NCI-H2196 treated with DMSO at 0.1 percent for 48 hours (cell line): ENCODE measurements around the gene ITPRIPL2.
A peak's percentile ranks its signal among the peaks of the same experiment; 100 is the strongest.

Experiments used
- DNase-seq: peaks from one replicate; lab custom pipeline; 2025; ENCODE audit not compliant: unreplicated experiment; lab: John Stamatoyannopoulos, UW

Gene ITPRIPL2

DNA sequence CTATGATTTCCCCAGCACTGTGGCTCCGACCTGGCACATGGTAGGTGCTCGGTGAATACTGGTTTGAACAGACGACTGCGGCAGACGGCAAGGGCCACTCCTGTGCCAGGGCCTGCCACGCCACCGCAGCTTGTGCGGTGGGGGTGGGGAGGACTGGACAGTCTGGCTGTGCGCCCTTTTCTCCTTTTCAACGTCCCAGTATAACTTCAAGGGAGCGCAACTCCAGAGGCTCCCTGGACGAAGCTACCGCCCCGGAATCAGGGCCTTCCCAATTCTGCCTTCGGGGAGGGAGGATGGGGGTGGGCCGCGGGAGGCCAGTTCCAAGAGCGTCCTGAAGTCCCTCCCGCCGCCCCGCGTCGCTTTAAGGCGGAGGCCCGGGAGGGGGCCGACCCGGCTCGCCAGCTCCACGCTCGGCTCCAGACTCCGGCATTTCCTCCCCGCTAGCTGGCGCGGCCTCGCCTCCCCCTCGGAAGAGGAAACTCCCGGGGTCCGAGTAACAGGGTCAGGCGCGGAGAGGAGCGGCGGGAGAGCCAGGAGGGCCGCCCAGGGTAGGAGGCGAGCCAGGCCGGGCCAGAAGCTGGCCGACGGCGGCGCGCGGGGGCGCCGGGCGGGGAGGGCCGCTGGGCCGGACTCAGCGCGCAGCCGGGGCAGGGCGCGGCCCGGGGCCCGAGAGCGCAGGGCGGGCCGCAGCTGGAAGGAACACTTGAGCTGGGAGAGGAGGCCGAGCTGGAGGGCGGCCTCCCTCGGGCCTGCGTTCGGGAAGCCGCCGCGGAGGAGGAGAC, at the start of gene ITPRIPL2:
Gene ITPRIPL2 (plus strand): TSS at position 388 of the 782 bp plus-strand sequence. CDS start 498 bp downstream, outside the sequence.
- peak; percentile 42 for DNase-seq

DNA sequence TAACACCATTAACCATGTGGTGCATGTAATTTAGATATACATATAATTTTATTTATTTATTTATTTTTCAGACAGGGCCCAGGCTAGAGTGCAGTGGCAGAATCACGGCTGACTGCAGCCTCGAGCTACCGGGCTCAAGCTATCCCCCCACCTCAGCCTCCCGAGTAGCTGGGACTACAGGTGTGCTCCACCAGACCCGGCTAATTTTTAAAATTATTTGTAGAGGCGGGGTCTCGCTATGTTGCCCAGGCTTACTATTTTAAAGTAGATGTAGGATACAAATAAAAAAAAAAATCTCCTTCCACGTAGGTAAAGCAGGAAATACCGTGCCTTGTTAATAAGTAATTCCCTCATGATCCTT, 46.8 kb upstream of the ITPRIPL2 start:
- no peak for DNase-seq

DNA sequence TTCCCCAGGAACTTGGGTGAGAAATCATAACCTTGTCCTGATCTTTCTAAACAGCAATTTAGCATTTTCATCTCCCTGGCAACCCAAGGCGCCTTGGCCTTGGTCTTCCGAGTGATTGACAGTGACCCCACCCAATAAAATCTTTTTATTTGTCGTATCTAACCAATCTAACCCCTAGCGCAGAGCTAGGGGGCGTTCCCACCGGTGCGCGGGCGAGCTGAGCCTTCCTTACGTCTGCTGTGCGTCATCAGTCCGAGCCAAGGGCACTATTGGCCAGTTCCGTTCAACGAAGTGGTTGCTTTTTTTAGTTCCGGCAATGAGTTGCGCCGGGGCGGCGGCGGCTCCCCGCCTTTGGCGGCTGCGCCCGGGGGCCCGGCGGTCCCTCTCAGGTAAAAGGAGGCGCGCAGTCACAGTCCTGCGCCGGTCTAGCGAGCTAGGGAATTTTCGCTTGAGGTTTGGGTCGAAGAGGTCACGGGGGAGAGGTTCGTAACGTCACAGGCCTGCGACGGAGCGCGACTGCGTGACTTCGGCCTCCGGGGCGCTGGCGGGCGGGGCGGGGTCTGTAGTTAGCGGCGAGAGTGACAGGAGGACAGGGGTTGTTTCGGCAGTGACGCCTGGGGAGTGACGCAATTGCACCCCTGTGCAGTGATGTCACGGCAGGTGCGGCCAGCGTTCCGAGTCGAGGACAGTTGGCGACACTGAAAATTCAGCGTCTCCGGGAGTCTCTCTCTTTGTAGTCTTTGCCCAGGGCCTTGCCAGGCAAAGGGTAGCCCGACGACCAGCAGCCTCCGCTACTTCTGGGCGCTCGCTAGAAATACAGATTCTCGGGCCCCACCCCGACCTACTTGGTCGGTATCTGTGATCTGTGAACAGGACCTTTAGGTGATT, 46.2 kb upstream of the ITPRIPL2 start, which contains the start of gene COQ7:
Gene COQ7 (plus strand): TSS at position 266 of the 888 bp plus-strand sequence. CDS start 51 bp downstream, at position 317.
- DNase-seq, result peak; percentile 98

DNA sequence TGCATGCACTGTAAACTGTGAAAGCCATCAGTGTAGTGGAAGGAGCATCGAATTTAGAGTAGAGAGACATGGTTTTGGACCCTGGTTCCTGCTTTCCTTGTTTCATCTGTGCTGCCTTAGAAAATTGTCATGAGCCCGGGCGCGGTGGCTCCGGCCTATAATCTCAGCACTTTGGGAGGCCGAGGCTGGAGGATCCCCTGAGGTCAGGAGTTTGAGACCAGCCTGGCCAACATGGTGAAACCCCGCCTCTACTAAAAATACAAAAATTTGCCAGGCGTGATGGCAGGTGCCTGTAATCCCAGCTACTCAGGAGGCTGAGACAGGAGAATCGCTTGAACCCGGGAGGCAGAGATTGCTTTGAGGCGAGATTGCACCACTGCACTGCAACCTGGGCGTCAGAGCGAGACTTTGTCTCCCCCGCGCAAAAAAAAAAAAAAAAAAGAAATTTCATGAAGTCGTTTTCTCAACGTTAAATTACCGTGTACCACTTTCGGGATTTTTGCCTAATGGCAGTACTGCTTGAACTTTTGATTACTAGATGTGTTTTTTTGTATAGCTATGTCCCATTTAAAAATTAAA, 45.4 kb upstream of the ITPRIPL2 start:
- no peak for DNase-seq

DNA sequence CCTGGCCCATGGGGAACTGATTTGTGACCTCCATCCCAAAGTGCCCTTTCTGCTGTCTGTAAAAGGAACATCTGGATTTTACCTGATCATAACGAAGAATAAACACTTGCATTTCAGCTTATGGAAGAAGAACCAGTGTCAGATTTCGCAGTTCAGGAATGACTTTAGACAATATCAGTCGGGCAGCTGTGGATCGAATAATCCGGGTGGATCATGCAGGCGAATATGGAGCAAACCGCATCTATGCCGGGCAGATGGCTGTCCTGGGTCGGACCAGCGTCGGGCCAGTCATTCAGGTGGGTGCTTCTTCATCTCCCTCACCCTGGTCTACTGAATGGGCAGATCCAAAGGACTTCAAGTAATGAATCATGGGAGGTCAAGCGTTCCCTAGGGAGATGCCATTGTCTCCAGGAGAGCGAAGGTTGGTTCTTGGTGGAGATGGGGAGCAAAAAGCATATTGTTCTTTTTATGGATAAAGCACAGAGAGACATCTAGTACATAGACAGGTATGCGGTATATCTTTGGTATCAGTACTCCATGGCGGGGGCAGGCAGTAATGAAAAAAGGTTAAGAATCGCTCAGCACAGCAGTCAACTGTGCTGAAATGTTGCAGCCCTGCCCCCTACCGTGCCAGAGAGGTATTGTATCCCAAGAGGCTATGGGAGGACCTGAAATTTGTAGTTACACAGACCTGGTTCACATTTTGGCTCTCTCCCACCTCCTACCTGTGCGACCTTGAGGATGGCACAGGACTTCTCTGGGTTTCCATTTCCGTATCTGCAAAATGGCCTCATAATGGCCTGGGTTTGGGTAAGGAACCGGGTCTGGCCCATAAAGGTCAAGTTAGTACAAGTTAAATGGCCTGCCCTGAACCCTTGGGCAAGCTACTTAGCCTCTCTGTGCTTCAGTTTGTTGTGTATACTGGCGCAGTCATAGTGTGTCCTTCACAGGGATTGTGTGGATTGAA, 41.7 kb upstream of the ITPRIPL2 start:
- no peak for DNase-seq

DNA sequence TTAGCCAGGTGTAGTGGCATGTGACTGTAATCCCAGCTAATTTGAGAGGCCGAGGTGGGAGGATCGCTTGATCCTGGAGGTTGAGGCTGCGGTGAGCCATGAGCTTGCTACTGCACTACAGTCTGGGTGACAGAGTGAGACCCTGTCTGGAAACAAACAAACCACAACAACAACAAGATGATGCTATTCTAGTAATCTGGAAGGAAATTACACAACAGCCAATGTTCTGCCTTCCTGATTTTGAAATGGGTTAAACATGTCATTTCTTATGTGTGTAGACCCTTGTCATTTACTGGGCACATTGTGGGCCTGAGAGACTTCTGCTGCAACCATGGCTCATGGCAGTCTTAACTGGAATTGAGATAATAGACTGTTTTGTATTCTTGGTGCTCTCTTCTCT, 40.4 kb upstream of the ITPRIPL2 start:
- DNase-seq, result no peak

DNA sequence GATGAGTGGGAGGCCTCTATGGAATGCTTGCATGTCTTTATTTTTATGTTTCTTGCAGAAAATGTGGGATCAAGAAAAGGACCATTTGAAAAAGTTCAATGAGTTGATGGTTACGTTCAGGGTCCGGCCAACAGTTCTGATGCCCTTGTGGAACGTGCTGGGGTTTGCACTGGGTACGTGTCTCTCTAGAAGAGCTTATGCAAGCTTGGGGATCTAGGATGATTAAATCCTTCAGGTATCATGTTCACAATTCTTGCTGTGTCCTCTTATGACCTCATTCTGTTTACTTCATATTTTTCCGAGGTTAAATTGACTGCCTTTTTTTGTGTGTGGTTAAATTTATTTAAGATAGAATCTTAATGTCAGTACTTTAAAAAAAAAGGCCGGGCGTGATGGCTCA, 39.9 kb upstream of the ITPRIPL2 start:
- DNase-seq, result no peak

DNA sequence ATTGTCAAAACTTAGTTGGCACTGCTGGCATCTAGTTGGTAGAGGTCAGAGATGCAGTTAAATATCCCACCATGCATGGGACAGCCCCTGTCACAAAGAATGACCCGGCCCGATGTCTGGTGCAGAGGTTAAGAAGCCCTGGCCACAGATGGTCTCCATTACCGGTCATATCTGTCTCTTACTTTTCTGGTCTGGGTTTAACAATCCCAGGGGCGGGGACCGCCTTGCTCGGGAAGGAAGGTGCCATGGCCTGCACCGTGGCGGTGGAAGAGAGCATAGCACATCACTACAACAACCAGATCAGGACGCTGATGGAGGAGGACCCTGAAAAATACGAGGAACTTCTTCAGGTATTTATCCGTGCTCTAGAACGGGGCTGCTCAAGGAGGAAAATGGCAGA, 38.3 kb upstream of the ITPRIPL2 start:
- DNase-seq, result no peak

DNA sequence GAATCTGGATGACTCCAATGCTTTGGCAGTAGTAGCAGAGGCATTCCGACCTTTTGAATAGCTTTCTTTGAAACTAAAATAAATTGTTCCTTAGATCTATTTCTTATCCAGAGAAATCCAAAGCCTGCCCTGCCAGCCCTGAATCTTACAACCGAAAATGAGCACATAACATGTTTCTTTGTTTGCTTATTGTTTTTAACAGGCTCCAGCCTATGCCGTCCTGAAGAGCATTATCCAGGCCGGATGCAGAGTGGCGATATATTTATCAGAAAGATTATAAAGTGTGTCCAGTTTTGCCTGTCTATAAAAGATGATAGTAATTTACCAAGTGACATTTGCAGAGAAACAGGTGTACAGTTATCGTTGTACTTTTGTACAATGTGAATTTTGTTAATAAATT, 35.9 kb upstream of the ITPRIPL2 start:
- DNase-seq, result no peak

DNA sequence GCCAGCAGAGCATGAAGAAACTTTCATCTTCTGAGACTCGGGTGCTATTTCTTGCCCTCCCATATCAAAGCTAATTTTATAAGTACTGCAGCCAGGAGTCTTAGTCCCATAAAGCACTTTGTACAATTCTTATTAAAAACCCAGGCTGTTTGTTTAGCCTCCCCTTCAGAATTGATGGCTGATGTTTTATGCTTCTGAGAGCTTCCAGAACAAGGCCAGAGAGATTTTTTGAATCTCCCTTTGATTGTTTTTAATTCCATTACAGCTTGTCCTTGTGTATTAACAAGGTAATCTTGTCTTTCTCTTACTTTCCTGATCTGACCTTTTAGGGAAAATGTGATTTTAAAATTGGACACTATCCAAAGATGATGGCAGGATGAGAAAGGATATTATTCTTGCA, 30.1 kb upstream of the ITPRIPL2 start:
- DNase-seq, result no peak

DNA sequence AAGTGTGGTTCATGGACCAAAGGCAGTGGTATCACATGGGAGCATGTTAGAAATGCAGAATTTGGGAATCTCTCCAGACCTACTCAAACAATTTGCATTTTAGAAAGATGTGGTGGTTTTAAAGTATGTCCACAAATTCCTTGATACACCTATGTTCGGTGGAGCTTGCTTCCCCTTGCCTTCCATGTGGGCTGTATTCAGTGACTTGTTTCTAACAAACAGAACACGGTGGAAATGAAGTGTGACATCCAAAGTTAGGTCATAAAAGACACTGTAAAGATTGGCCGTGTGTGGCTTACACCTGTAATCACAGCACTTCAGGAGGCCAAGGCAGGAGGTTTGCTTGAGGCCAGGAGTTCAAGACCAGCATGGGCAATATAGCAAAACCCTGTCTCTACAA, 29.6 kb upstream of the ITPRIPL2 start:
- no peak for DNase-seq

DNA sequence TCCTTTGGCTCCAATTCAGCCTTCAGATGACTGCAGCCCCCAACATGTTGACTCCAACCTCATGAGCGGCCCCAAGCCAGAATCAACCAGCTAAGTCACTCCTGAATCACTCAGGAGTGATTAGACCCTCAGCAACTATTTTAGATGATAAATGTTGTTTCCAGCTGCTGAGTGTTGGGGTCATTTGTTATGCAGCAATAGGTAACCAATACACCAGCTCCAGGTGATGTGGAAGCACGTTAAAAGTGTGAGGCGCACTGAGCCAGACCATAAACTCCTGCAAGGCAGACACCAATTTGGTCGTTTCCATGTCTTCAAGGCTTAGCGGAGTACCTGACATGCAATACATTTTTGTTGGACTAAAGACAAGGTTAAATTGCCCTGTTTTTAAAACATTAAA, 28.9 kb upstream of the ITPRIPL2 start:
- no peak for DNase-seq

DNA sequence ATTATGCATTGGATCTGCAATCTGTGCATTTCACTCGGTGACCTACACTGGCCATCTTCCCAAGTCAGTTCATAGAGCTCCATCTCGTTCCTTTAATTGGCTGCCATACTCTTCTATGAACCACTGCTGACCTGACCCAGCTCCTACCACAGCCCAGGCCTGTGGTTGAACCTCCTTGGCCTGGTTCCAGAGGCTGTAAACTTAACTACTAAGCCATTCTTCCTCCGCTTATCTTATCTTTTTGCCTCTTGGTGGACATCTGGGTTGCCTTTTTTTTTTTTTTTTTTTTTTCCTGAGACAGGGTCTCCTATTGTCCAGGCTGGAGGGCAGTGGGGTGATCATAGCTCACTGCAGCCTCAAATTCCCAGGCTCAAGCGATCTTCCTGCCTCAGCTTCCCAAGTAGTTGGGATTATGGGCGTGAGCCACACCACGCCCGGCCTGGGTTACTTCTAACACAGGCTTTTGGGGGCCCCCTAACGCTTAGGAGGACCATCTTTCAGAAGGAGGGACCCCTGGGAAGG, 28.0 kb upstream of the ITPRIPL2 start:
- DNase-seq, result peak; percentile 18

DNA sequence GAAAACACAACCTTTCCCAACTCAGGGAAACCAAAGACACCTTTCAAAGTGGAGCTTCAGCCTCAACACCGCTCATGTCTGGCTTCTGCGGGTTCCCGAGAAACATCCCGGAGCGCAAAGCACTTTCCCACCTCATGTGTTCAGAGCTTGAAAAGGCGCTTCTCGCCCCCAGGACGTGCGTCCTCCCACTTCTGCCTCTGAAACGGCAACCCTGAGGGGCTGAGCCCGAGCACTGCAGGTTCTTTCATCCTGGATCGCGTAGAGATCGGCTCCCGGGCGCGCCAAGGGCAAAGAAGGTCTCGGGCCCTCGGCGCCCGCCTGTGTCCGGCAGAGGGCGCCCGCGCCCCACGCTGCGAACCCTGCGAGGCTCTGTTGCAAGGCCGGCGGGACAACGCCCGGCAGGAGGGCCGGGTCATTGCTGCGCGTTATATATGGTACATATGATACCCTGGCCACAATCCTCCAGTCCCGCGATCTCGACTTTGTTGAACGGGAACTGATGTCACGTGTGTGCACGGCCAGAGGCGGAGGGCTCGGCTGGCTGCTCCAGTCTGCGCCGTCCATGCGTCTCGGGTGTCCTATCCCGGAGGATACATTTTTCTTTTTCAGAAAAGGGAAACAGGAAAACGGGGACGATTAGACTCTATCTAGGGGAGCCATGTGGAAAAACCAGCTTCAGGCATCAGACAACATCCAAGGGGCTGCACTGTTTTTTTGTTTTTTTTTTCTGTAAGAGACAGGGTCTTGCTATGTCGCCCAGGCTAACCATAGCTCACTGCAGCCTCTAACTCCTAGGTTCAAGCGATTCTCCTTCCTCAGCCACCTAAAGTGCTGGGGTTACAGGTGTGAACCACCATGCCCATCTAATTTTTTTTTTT, 27.2 kb upstream of the ITPRIPL2 start:
- DNase-seq, result peak; percentile 87

DNA sequence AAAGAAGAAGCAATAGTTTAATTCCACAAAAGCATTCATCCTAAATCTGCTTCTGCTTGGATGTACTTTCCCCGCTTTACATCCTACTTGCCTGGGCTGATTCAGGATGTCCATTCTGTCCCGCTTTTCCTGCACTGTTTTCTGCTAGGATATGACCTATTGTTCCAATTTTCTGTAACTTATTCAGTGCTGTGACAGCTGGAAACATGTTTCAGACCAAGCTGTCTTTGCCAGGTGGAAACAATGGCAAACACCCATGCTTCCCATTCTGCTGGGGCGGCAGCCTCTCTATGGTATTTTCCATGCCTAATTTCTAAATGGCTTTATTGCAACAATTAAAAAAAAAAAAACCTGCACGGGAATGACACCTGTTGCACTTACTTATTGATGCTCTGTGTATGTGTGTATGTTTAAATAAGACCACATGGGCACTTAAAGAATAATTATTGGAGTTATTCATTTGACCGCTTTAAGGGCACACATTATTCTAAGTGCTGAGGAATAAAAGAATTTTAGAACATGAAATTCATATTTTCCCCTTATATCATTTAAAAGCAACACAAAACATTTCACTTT, 25.3 kb upstream of the ITPRIPL2 start:
- no peak for DNase-seq

DNA sequence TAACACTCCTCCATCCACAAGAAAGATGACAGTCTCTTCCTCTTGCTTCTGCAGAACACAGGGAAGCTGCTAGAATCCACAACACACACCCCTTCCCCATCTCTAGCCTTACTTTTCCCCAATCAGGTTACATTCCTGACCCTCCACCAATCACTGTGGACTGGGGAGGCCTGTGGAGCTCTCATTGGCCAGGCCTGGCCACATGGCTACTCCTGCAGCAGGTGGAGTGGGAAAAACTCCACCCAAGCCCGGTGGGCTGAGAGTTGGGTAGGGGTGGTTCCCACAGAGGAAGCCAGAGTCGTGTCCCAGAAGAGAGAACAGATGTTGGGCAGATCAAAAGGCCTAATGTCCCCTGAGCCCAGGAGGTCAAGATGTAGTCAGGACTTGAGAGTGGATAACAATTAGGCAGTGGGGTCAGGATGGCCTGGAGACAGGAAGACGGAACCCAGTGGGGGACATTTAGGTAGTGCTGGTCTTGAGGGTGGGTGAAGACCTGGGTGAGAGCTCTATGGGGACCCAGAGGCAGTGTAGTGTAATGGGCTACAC, 24.3 kb upstream of the ITPRIPL2 start:
- DNase-seq, result no peak

DNA sequence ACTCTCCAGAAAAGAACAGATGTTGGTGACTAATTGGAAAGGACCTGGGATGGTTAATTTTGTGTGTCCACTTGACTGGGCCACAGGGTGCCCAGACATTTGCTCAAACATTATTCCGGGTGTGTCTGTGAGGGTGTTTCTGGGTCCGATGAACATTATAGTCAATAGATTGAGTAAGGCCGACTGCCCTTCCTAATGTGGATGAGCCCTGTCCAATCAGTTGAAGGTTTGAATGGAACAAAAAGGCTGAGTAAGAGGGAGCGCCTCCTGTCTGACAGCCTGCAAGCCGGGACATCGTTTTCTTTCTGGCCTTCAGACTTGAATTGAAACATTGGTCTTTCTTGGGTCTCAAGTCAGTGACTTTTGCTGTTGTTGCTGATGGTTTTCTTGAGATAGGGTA, 22.8 kb upstream of the ITPRIPL2 start:
- no peak for DNase-seq

DNA sequence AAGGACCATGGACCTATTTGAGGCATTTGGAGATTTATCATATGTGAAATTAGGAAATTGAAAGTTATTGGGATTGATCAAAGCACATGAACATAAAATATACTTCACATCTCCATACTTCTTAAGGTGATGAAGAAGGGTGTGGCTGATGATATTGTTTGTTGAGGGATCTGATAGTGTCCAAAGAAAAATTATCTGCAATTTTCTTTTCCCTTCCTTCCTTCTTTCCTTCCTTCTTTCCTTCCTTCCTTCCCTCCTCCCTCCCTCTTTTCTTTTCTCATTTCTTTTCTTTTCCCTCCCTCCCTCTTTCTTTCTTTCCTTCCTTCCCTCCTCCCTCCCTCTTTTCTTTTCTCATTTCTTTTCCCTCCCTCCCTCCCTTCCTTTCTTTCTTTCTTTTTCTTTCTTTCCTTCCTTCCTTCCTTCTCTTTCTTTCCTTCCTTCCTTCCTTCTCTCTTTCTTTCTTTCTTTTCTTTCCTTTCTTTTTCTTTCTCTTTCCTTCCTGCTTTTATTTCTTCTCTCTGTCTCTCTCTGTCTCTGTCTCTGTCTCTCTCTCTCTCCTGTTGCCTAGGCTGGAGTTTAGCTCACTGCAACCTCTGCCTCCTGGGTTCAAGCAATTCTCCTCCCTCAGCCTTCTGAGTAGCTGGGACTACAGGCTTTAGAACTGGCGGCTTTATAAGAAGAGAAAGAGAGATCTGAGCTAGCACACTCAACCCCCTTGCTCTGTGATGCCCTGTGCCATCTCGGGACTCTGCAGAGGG, 20.9 kb upstream of the ITPRIPL2 start:
- DNase-seq, result no peak
